Neuronal stem cell (in vitro differentiated cells): ENCODE measurements around the gene NAP1L1.

Source experiments
- DNase-seq: peaks from one replicate; pipeline ENCODE4 v3.0.0-alpha.2; 2013; ENCODE audit warnings: low spot score
- H2AFZ ChIP-seq: one replicate; pipeline ENCODE4 v1.6.1; 2013; ENCODE audit warnings: mild to moderate bottlenecking, low read length, inconsistent platforms
- H2AK5ac ChIP-seq: 2 replicates; pipeline ENCODE4 v1.6.1; 2013; ENCODE audit warnings: low read depth, mild to moderate bottlenecking, inconsistent platforms, low read length, moderate library complexity, mixed read lengths
- H2BK120ac ChIP-seq: 2 replicates; pipeline ENCODE4 v1.6.1; 2013; ENCODE audit warnings: low read depth, mild to moderate bottlenecking, inconsistent platforms, low read length, moderate library complexity, mixed read lengths
- H2BK12ac ChIP-seq: one replicate; pipeline ENCODE4 v1.6.1; 2013; ENCODE audit warnings: low read length, inconsistent platforms
- H2BK15ac ChIP-seq: 2 replicates; pipeline ENCODE4 v1.6.1; 2013; ENCODE audit warnings: mild to moderate bottlenecking, low read length, inconsistent platforms, mixed read lengths
- H2BK5ac ChIP-seq: one replicate; pipeline ENCODE4 v1.6.1; 2013; ENCODE audit warnings: inconsistent platforms, mild to moderate bottlenecking, low read length, moderate library complexity
- H3K14ac ChIP-seq: one replicate; pipeline ENCODE4 v1.6.1; 2013; ENCODE audit warnings: low read length, inconsistent platforms
- H3K18ac ChIP-seq: 2 replicates; pipeline ENCODE4 v1.6.1; 2013; ENCODE audit warnings: low read length, inconsistent platforms
- H3K23ac ChIP-seq: 2 replicates; pipeline ENCODE4 v1.6.1; 2013; ENCODE audit warnings: low read depth, mild to moderate bottlenecking, mixed read lengths, low read length, inconsistent platforms; ENCODE audit not compliant: poor library complexity
- H3K27ac ChIP-seq: replicated peaks from 3 replicates; pipeline ENCODE4 v1.5.1; 2013; ENCODE audit warnings: low read length, inconsistent platforms
- H3K27me3 ChIP-seq, 3 experiments: 2 replicates each; pipeline ENCODE4 v1.6.1; 2013; ENCODE audit warnings: low read length in 3 of 3, mild to moderate bottlenecking in 2 of 3, inconsistent platforms in 1 of 3, low read depth in 1 of 3, mixed read lengths in 1 of 3, moderate library complexity in 1 of 3; ENCODE audit not compliant: control insufficient read depth in 3 of 3, insufficient read depth in 3 of 3
- H3K36me3 ChIP-seq, 2 donors: replicated peaks in 1 of 2; 2 replicates each; pipeline ENCODE4 v1.6.1; 2013; ENCODE audit warnings: low read length in 2 of 2; ENCODE audit not compliant: control insufficient read depth in 2 of 2, insufficient read depth in 2 of 2
- H3K4ac ChIP-seq: 2 replicates; pipeline ENCODE4 v1.6.1; 2013; ENCODE audit warnings: inconsistent platforms, mild to moderate bottlenecking, low read length, moderate library complexity
- H3K4me1 ChIP-seq, 2 donors: 1 replicate in 1 of 2; 2 replicates in 1 of 2; pipeline ENCODE4 v1.6.1; 2013; ENCODE audit warnings: low read length in 2 of 2, low read depth in 1 of 2; ENCODE audit not compliant: control insufficient read depth in 2 of 2, insufficient read depth in 1 of 2
- H3K4me2 ChIP-seq: one replicate; pipeline ENCODE4 v1.6.1; 2013; ENCODE audit warnings: mild to moderate bottlenecking, low read length, inconsistent platforms; ENCODE audit not compliant: insufficient read depth, poor library complexity, severe bottlenecking
- H3K4me3 ChIP-seq, 2 donors: 2 replicates each; pipeline ENCODE4 v1.5.1; 2013; ENCODE audit warnings: low read length in 2 of 2, mild to moderate bottlenecking in 2 of 2, inconsistent platforms in 1 of 2, moderate library complexity in 1 of 2
- H3K79me1 ChIP-seq: one replicate; pipeline ENCODE4 v1.6.1; 2013; ENCODE audit warnings: low read depth, mild to moderate bottlenecking, inconsistent platforms, low read length, moderate library complexity
- H3K9ac ChIP-seq: one replicate; pipeline ENCODE4 v1.6.1; 2013; ENCODE audit warnings: mild to moderate bottlenecking, low read depth, low read length, inconsistent platforms; ENCODE audit not compliant: poor library complexity
- H3K9me3 ChIP-seq, 2 donors: replicated peaks in 1 of 2; 2 replicates each; pipeline versions ENCODE3 to v1.6.1; 2013; ENCODE audit warnings: low read length in 2 of 2, mild to moderate bottlenecking in 2 of 2, inconsistent platforms in 1 of 2, low read depth in 1 of 2, mixed read lengths in 1 of 2, moderate library complexity in 1 of 2; ENCODE audit not compliant: control insufficient read depth in 2 of 2, insufficient read depth in 1 of 2
- H4K8ac ChIP-seq: one replicate; pipeline ENCODE4 v1.6.1; 2013; ENCODE audit warnings: low read depth, mild to moderate bottlenecking, inconsistent platforms, low read length, moderate library complexity
- H4K91ac ChIP-seq: one replicate; pipeline ENCODE4 v1.6.1; 2013; ENCODE audit warnings: low read length, low read depth, mild to moderate bottlenecking, inconsistent platforms; ENCODE audit not compliant: poor library complexity
- WGBS, 2 donors: extraction: QIAGEN DNeasy Blood & Tissue Kit; methylation state at CpG; one replicate each; pipeline ENCODE4 v1.1.7; 2013; ENCODE audit warnings: missing lambda C conversion rate in 2 of 2, mixed read lengths in 1 of 2; ENCODE audit not compliant: insufficient read length in 2 of 2, insufficient replicate concordance in 1 of 2; ENCODE audit errors: extremely low coverage in 2 of 2; 5-methylcytosine and 5-hydroxymethylcytosine counted together

NAP1L1 gene

DNA sequence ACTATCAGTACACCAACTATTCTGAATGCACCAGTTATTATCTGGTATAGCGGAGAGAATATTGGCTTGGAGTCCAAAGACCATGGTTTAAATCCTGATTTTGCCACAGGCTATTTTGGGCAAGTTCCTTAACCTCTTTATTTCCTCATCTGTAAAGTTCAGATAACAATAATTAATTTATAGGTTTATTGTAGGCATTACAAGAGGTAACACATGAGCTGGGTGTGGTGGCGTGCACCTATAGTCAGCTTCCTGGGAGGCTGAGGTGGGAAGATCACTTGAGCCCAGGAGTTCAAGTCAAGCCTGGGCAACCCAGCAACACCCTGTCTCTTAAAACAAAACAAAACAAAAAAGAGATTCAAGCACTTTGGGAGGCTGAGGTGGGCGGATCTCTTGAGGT, 76.1 kb downstream of the NAP1L1 start:
- no peak overlapping the region for H2AFZ ChIP-seq
- H4K91ac ChIP-seq: no peak overlapping the region
- no peak overlapping the region for H2BK15ac ChIP-seq
- no peak overlapping the region for H3K14ac ChIP-seq
- no peak overlapping the region for H3K23ac ChIP-seq
- no peaks in the 10 kb centered on the region for H3K36me3 ChIP-seq
- peaks cover 3 to 5% of the 10 kb centered on the region in 2 donors for H3K9me3 ChIP-seq
- no peaks in the 10 kb centered on the region for H3K79me1 ChIP-seq
- H4K8ac ChIP-seq: no peak overlapping the region
- H3K4me2 ChIP-seq: no peak overlapping the region
- no peak for DNase-seq
- no CpG with 5 or more reads among the region's 3 CpGs for WGBS, 2 donors
- no peaks in the 10 kb centered on the region for H3K27me3 ChIP-seq
- no peak overlapping the region for H3K27ac ChIP-seq
- H2BK12ac ChIP-seq: no peak overlapping the region
- H3K9ac ChIP-seq: no peak overlapping the region
- no peak overlapping the region for H2BK120ac ChIP-seq
- H3K18ac ChIP-seq: no peak overlapping the region
- H2AK5ac ChIP-seq: no peak overlapping the region
- H2BK5ac ChIP-seq: no peak overlapping the region
- H3K4me1 ChIP-seq: peaks cover 0 to 5% of the 10 kb centered on the region in 2 donors
- no peak overlapping the region for H3K4me3 ChIP-seq
- no peak overlapping the region for H3K4ac ChIP-seq

DNA sequence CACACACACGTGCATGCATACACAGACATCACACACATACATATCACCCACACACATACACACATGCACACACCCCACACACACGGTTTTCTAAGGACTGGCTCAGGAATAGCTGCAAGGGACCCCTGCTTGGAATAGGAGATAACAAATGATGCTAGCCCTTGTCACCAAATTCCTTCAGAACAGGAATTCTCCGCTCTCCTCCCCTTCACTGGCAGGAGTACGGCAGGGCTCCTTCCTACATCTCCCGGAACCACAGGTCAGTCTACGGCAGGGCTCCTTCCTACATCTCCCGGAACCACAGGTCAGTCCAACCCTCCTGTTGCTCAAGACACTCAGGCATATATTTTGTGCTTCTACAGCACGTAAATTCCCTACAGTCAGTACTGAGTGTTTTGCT, 76.8 kb downstream of the NAP1L1 start:
- no CpG with 5 or more reads among the region's 8 CpGs for WGBS, 2 donors
- Histone ChIP-seq H2BK120ac (no peak overlapping the region), H3K27me3 (no peaks in the 10 kb centered on the region), H2BK5ac (no peak overlapping the region), H3K9ac (no peak overlapping the region), H3K4me2 (no peak overlapping the region), H3K4me3 (no peak overlapping the region), H2BK12ac (no peak overlapping the region), H4K8ac (no peak overlapping the region), H3K36me3 (no peaks in the 10 kb centered on the region), H3K79me1 (no peaks in the 10 kb centered on the region), H2BK15ac (no peak overlapping the region), H4K91ac (no peak overlapping the region), H2AK5ac (no peak overlapping the region), H3K23ac (no peak overlapping the region), H3K14ac (no peak overlapping the region), H3K27ac (no peak overlapping the region), H3K18ac (no peak overlapping the region), H3K4ac (no peak overlapping the region), H2AFZ (no peak overlapping the region), H3K4me1 (peaks cover 0 to 5% of the 10 kb centered on the region in 2 donors), H3K9me3 (peaks cover 3 to 5% of the 10 kb centered on the region in 2 donors)
- DNase-seq: no peak

DNA sequence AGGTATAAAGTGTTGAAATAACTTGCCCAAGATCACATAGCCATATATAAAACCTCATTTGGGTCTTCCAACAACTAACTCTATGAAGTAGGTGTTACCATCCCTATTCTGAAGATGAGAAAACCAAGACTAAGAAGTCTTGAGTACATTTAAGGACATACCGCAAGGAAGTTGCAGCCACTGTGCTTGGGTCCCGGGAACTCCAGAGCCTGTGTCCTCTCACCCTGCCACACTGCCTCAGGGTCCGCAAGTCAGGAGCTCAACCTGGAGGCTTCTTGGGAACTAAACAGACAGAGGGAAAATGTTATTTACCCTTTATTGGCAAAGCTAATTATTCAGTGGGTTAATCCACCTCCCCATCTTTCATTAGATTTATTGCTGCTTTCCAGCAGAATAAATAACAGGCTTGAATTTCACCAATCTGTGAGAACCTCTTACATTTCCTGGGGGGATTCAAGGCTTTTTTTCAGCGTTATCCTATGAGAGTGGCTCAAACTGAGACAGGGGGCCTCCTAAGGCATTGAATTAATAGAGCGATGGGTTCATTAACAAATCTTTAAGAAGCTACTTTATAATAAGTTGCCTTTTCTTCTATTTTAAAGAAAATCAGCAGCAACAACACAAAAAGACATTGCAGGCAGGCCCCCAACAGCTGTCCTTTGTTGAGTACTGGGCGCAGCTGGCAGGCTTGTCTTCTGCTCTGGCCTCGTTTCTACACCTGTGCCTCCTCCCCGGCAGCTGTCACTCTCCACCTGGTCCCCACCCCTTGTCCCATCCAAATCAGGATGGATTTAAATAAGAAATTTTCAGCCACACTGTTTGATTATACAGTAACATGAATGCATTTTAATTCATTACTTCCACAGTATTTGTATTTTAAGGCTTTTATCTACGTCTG, 78.2 kb downstream of the NAP1L1 start:
- no CpG with 5 or more reads among the region's 9 CpGs for WGBS, 2 donors
- Histone ChIP-seq H2AFZ (no peak overlapping the region), H3K9me3 (peaks cover 3 to 5% of the 10 kb centered on the region in 2 donors), H4K91ac (no peak overlapping the region), H2BK12ac (no peak overlapping the region), H3K4me3 (no peak overlapping the region), H4K8ac (no peak overlapping the region), H3K14ac (no peak overlapping the region), H3K9ac (no peak overlapping the region), H3K27me3 (no peaks in the 10 kb centered on the region), H3K79me1 (no peaks in the 10 kb centered on the region), H3K23ac (no peak overlapping the region), H2BK120ac (no peak overlapping the region), H2AK5ac (no peak overlapping the region), H3K18ac (no peak overlapping the region), H3K36me3 (no peaks in the 10 kb centered on the region), H3K4ac (no peak overlapping the region), H3K27ac (no peak overlapping the region), H3K4me2 (no peak overlapping the region), H3K4me1 (peaks cover 0 to 5% of the 10 kb centered on the region in 2 donors), H2BK15ac (no peak overlapping the region), H2BK5ac (no peak overlapping the region)
- DNase-seq: no peak

GRCh38 chr12:76003355-76003638, 81.2 kb downstream of the NAP1L1 start:
- Histone ChIP-seq H2BK5ac (no peak overlapping the region), H3K79me1 (no peaks in the 10 kb centered on the region), H3K14ac (no peak overlapping the region), H3K9ac (no peak overlapping the region), H3K23ac (no peak overlapping the region), H3K4me3 (no peak overlapping the region), H3K36me3 (no peaks in the 10 kb centered on the region), H2BK12ac (no peak overlapping the region), H2AK5ac (no peak overlapping the region), H3K27ac (no peak overlapping the region), H2BK15ac (no peak overlapping the region), H4K8ac (no peak overlapping the region), H3K18ac (no peak overlapping the region), H3K27me3 (no peaks in the 10 kb centered on the region), H4K91ac (no peak overlapping the region), H3K9me3 (peaks cover 3 to 5% of the 10 kb centered on the region in 2 donors), H3K4ac (no peak overlapping the region), H2BK120ac (no peak overlapping the region), H3K4me1 (peaks cover 0 to 2% of the 10 kb centered on the region in 2 donors), H2AFZ (no peak overlapping the region), H3K4me2 (no peak overlapping the region)
- WGBS, 2 donors: no CpG with 5 or more reads among the region's 2 CpGs
- DNase-seq: no peak
